Measurements from ENCODE around the gene ATP6AP2.

Gene ATP6AP2

DNA sequence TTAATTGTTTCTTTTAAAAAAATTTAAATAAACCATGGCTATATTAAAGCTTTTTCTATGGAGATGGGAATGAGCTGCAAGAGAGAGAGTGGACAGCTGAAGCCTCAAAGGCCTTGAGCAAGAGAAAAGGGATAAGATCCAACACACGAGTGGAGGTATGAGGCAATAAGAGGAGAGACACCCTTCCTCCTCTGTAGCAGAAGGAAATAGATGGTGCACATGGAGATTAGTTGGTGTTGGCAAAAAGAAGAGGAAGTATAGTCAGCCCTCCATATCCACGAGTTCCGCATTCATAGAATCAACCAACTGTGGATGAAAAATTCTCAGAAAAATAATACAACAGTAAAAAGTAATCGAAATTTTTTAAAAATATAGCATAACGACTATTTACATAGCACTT lies 63.4 kb downstream of the ATP6AP2 start:
- no peak for DNase-seq (ENCODE audit: low read depth in 2 of 2)

DNA sequence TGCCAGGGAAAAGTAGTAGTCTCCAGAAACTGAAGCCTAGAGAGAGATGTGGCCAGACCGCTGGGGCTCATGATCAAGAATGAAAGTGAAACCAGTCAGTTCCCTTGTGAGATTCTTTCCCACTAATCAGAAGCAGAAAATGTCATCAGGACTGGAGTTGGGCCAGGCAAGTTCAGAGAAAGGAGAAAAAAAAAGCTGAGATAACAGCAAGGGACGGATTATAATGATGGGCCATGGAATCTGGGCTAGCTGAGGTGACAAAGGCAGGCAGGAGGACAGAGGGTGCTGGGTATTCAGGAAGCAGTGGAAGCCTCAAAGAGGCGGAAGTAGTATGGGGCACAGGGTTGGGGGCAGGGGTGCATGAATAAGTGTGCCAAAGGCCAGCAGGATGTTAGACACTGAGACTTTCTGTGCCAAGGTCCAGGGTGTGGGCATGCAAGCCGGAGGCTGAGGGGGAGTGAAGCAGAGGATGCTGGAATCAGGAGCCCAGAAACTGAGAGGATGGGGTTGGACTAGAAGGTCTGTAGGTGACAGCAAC lies 64.1 kb downstream of the ATP6AP2 start:
- DNase-seq (ENCODE audit: low read depth in 2 of 2) = peak in 1 of 2 donors; percentile 15

DNA sequence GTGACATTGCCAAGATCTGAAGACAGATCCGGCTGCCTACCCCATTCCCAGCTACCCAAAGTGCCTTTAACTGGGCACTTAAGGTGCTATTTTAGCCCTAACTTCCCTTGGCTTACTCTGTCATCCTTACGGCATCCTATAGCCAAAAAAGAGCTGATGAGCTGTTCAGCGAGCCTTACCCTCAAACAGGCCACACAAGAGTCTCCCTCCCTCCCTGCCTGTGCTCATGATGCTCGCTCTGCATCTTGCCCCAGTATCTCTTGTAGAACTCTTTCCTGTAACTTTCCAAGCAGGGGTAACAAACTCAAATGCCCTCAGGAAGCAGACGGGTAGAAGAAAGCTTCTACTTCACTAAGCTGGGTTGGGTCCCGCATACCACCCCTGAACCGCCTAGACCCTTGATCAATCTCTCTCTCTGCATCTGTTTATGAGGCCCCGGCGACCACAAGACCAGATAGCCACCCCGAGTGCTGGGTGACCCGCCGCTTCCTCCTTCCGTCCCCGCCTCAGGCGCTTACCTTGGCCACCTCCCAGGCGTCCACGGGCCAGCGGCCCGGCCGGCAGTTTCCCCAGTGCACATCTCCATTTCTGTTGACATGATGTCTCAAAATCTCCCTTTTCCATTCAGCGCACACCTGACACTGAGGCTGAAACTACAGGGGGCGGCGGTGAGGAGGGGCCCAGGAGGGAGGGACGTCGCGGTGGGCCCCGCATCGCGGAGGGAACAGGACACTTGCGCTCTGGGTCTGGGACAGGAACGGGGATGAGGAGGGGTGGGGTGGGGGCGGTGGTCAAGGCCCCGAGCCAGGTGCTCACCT lies 65.9 kb downstream of the ATP6AP2 start:
- DNase-seq (ENCODE audit: low read depth in 2 of 2) = peak in 1 of 2 donors; percentile 8

DNA sequence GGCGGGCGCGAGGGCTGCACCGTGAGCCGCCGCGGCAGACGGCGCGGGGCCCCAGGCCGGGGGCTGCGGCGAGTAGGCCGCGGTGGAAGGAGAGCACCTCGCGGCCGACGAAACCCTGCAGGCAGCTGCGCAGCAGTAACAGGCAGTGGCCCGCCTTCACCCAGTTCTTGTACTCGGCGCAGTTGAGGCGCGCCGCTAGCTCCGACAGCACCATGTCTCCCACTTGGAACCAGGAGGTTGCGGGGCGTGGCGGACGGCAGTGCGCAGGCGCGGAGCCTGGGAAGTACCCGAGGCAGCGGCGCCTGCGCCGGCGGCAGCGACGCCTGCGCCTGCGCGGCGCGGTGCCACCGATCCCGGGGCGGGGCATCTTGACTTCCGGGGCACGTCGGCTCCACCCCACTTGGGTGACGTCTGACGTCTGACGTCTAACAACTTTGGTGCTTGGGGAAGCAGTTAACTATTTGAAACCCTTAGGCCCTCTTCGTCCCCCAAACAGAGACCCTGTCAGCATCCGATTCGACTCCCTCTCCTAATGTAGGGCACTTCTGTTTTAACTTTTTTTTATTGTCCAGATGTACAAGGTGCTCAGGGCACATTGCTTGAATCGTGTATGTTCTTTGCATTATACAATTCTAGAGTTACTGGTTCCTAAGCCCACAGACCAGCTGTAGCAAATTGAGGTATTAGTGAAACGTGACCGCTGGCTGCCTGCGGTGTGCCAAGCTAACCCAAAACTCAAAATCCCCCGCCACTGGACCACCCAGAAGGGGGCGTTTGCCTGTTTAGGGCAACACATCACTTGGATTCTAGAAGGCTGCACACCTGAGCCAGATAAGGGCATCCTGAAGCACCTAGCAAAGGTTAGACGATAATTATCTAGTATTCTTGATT lies 66.8 kb downstream of the ATP6AP2 start, which contains the start of gene CXorf38:
TSS of gene CXorf38 (minus strand) at position 255 of the 891 bp plus-strand sequence. CDS start at position 214, 41 bp downstream.
- peak; percentile 84 to 94 for DNase-seq (ENCODE audit: low read depth in 2 of 2)

DNA sequence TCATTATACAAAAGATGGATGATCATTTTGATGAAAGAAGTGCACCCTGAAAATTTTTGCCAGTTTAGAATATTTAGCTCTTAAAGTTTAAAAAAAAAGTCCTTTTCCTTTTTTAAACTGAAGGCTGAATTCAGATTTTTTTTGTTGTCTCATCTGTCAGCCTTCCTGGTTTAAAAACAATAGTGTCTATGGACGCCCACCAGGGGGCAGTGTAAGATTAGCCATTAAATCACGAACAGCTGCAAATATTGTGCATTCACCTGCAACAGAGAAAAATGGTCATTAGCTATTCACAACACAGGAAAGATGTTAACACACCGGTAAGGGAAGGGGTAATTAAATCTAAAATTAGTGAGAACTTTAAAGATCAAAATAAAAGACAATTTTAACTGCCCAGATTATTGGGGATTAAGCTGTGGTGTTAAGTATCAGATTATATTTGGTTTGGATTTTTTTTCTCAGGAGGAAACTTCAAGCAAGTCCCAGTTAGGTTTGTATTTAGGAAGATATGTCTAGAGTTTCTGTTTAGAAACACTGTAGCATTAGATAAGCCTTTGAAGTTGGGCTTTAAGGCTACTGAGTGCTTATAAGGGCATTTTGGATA lies 71.0 kb downstream of the ATP6AP2 start:
- DNase-seq (ENCODE audit: low read depth in 2 of 2) = peak; percentile 49 to 50

DNA sequence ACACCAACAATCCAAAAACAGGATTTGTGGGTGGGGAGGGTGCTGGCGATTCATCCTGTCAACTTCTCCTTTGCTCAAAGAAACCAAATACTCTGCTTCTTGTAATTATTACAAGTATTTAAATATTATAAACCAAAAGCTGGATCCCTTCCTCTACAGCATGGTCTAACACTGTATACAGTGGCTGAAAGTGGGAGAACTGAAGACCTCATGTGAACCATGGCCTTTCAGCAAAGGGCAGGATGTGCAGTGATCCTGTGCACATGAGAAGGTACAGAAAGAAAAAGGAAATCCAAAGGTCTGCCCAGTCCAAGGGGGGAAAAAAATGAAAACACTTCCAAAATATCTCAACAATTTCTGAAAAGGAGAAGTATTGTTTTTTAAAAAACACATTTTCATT lies 71.9 kb downstream of the ATP6AP2 start:
- DNase-seq (ENCODE audit: low read depth in 2 of 2) = no peak

DNA sequence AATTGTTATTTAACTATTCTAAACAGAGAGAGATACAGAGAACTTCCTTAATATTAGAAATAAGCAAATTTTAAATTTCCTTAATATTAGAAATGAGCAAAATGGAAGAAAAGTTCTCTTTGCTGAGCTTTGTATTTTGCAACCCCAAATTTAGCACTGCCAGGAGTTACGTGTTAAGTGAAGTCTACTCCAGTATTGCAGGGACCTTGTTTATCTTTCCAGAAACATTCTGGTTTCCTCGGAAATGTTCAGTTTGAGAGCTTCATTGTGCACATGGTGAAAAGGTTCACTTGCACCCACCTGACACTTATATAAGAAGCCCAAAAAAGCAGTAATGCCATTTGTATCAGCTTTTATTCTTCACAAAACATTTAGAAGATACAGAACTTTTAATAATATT lies 72.8 kb downstream of the ATP6AP2 start:
- no peak for DNase-seq (ENCODE audit: low read depth in 2 of 2)
